ENCODE measurements around the gene LUZP4. TPM values are rescaled to one million over a fixed set of nuclear protein-coding genes. Genes with fewer than 3 reads are reported as not detected.

The LUZP4 gene
- total and polyA plus RNA-seq, 9 donors = not detected

DNA sequence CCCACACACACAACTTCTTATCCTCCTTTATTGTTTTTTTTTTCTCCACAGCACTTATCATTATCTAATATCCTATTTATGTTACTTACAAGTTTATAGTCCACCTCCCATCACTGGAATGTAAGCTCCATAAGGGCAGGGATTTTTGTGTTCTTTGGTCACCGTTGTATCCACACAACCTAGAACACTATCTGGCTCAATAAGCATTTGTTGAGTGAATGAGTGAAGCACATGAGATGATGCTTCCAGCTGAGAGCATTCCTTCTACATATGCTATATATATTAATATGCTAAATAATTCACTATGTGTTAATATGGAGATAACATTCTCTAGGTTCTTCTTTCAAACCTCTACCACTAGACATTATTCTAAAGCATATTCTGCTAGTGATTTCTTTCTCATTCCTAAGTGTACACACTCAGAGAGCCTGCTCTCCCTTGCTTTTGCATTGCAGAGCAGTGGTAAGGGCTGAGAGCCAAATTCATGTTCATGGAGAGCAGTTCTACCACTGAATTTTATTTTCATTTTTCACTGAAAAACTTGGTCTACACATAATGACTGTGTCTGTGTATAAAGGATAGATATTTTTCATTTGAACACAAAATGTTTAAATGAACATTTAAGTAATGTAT lies 20.3 kb upstream of the LUZP4 start:
- DNase-seq = no peak
- no peaks in the 10 kb centered on the region for H3K36me3 ChIP-seq
- no peaks in the 10 kb centered on the region for H3K4me1 ChIP-seq (ENCODE audit: insufficient read depth)
- no peak overlapping the region for H3K27ac ChIP-seq
- WGBS, 3 donors = 46 to 79% (median 64%) methylated on average over 1 of the region's 1 CpG
- H3K9me3 ChIP-seq = no peaks in the 10 kb centered on the region
- H3K27me3 ChIP-seq = no peaks in the 10 kb centered on the region
- intact Hi-C loops (cut with DNase I) = no loop called here
- TF ChIP-seq, protein P1, sequence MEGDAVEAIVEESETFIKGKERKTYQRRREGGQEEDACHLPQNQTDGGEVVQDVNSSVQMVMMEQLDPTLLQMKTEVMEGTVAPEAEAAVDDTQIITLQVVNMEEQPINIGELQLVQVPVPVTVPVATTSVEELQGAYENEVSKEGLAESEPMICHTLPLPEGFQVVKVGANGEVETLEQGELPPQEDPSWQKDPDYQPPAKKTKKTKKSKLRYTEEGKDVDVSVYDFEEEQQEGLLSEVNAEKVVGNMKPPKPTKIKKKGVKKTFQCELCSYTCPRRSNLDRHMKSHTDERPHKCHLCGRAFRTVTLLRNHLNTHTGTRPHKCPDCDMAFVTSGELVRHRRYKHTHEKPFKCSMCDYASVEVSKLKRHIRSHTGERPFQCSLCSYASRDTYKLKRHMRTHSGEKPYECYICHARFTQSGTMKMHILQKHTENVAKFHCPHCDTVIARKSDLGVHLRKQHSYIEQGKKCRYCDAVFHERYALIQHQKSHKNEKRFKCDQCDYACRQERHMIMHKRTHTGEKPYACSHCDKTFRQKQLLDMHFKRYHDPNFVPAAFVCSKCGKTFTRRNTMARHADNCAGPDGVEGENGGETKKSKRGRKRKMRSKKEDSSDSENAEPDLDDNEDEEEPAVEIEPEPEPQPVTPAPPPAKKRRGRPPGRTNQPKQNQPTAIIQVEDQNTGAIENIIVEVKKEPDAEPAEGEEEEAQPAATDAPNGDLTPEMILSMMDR (IDR thresholded peaks at IDR 0.05) = no peak
- TF ChIP-seq POLR2A (IDR thresholded peaks at IDR 0.05) (no peak), EP300 (IDR thresholded peaks at IDR 0.05) (no peak)
- H3K4me3 ChIP-seq = no peak overlapping the region

DNA sequence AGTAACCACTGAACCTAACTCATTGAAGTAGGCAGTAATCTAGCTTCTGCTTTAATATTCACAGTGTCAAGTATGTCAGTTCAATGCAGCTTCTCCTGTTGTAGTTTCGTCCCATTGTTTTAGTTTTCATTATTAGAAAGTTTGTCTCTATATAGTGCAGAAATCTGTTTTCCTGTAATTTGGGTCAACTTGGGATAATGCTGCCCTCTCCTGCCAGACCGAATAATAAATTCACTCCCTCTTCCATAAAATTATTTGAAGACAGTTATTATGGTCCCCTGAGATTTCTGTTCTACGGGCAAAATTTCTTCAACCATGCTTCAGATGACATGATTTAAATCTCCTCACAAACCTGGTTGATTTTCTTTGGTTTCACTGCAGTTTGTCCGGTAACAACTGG lies 4.6 kb upstream of the LUZP4 start:
- no peaks in the 10 kb centered on the region for H3K36me3 ChIP-seq
- intact Hi-C loops (cut with DNase I) = no loop called here
- TF ChIP-seq, protein P1 (IDR thresholded peaks at IDR 0.05) = no peak
- no peak for TF ChIP-seq EP300 (IDR thresholded peaks at IDR 0.05)
- no peak for TF ChIP-seq POLR2A (IDR thresholded peaks at IDR 0.05)
- no peak overlapping the region for H3K4me3 ChIP-seq
- H3K4me1 ChIP-seq (ENCODE audit: insufficient read depth) = no peaks in the 10 kb centered on the region
- DNase-seq = no peak
- no peaks in the 10 kb centered on the region for H3K9me3 ChIP-seq
- no peaks in the 10 kb centered on the region for H3K27me3 ChIP-seq
- 26 to 33% (median 30%) methylated on average over 4 of the region's 4 CpGs for WGBS, 3 donors
- H3K27ac ChIP-seq = no peak overlapping the region

DNA sequence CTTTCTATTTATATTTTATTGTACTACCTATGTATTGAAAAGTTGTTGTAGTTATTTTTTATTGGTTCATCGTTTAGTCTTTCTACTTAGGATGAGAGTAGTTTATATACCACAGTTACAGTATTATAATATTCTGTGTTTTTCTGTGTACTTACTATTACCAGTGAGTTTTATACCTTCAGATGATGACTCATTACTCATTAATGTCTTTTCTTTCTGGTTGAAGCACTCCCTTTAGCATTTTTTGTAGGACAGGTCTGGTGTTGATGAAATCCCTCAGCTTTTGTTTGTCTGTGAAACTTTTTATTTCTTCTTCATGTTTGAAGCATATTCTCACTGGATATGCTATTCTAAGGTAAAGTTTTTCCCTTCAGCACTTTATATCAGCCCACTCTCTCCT lies 7.7 kb downstream of the LUZP4 start:
- DNase-seq = no peak
- TF ChIP-seq POLR2A (IDR thresholded peaks at IDR 0.05) (no peak), EP300 (IDR thresholded peaks at IDR 0.05) (no peak)
- TF ChIP-seq, protein P1 (IDR thresholded peaks at IDR 0.05) = no peak
- Histone ChIP-seq H3K4me1 (ENCODE audit: insufficient read depth) (no peaks in the 10 kb centered on the region), H3K9me3 (no peaks in the 10 kb centered on the region), H3K36me3 (no peaks in the 10 kb centered on the region), H3K4me3 (no peak overlapping the region), H3K27me3 (no peaks in the 10 kb centered on the region), H3K27ac (no peak overlapping the region)
- WGBS, 3 donors = 68 to 88% (median 73%) methylated on average over 1 of the region's 1 CpG
- intact Hi-C loops (cut with DNase I) = no loop called here

DNA sequence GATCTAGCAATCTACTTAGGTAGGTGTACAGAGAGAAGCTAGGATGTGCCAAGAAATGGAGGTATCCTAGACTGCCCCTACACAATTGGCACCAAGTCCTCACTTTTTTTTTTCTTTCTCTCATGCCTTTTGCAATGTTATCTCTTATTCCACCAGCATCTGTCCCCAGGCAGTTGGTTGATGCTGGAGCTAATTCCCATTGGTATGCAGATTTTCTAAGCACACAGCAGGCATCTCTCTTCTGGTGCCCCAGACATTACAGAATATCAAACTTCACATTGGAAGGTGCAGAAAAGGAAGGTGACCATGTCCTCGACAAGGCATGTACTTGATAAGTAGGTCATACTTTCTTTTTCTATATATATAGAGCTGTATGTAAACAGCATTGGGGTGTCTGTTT lies 21.6 kb downstream of the LUZP4 start:
- no peak for TF ChIP-seq POLR2A (IDR thresholded peaks at IDR 0.05)
- TF ChIP-seq EP300 (IDR thresholded peaks at IDR 0.05) = no peak
- TF ChIP-seq, protein P1 (IDR thresholded peaks at IDR 0.05) = no peak
- intact Hi-C loops (cut with DNase I) = no loop called here
- 49 to 68% (median 58%) methylated on average over 1 of the region's 1 CpG for WGBS, 3 donors
- Histone ChIP-seq H3K9me3 (no peaks in the 10 kb centered on the region), H3K4me1 (ENCODE audit: insufficient read depth) (no peaks in the 10 kb centered on the region), H3K4me3 (no peak overlapping the region), H3K36me3 (no peaks in the 10 kb centered on the region), H3K27ac (no peak overlapping the region), H3K27me3 (no peaks in the 10 kb centered on the region)
- no peak for DNase-seq

Measured in ovary (tissue), 9 donors.